ENCODE measurements around the gene TMEM141.
A peak's percentile ranks its signal among the peaks of the same experiment; 100 is the strongest.
"Not testable (repeated sequence)": the region's sequence is repeated elsewhere in the genome, so short reads cannot be mapped to it uniquely, and the experiment has no call there.

The TMEM141 gene

DNA sequence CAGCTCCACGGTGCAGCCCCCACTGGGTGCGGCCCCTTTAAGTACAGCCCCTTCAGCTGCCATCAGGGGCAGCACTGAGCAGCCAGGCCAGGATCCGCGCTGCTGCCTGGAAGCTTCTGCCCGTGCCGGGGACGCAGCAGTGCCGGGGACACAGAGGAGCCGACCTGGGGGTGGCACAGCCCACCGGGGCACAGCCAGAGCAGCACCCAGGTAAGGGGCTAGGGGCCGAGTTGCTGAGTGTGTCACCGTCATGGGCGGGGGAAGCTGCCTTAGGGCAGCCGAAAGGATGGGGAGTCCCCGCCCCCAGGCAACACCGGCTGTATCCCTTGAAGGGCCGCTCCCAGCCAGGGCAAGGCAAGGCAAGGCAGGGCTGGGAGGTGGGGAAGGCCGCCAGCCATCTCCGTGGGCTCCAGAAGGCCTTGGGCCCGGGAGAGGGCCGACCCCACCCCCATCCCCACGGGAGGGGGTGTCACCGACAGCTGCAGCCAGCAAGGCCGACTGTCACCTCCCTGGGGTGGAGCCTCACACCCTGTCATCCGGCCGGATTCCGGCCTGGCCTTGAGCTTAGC, 51.3 kb downstream of the TMEM141 start, which contains the start of gene AJM1:
AJM1 (plus strand) TSS at position 99 of the 569 bp plus-strand sequence. CDS start 1,937 bp downstream, outside the sequence.
- in situ Hi-C loops (cut with MboI; ENCODE audit: low sequenced_read_pairs, unreplicated experiment) = not testable (repeated sequence)
- TF ChIP-seq, protein P1, sequence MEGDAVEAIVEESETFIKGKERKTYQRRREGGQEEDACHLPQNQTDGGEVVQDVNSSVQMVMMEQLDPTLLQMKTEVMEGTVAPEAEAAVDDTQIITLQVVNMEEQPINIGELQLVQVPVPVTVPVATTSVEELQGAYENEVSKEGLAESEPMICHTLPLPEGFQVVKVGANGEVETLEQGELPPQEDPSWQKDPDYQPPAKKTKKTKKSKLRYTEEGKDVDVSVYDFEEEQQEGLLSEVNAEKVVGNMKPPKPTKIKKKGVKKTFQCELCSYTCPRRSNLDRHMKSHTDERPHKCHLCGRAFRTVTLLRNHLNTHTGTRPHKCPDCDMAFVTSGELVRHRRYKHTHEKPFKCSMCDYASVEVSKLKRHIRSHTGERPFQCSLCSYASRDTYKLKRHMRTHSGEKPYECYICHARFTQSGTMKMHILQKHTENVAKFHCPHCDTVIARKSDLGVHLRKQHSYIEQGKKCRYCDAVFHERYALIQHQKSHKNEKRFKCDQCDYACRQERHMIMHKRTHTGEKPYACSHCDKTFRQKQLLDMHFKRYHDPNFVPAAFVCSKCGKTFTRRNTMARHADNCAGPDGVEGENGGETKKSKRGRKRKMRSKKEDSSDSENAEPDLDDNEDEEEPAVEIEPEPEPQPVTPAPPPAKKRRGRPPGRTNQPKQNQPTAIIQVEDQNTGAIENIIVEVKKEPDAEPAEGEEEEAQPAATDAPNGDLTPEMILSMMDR (IDR thresholded peaks at IDR 0.05; ENCODE audit: borderline replicate concordance, control extremely low read depth, extremely low read depth, insufficient read depth, missing control alignments) = peak; percentile 98
- peak; percentile 89 for DNase-seq (ENCODE audit: low spot score)
